Frontal cortex (tissue), 4 donors: Measurements from ENCODE around the gene TFPT. TPM values are rescaled to one million over a fixed set of nuclear protein-coding genes. Genes with fewer than 3 reads are reported as not detected.

Experiments used
- DNase-seq, 2 donors: peaks; one replicate each; pipeline ENCODE4 v3.0.0; 2012; ENCODE audit warnings: low spot score in 2 of 2
- FAIRE-seq: peaks from 2 replicates; lab custom pipeline; 2012; peaks lifted over from hg19 to GRCh38; lab: Jason Lieb, UNC
- total RNA-seq: library from RNA; depleted of rRNA; stranded (reverse); fragments of >200 nt; gene quantifications from one replicate; pipeline ENCODE4 v1.2.3, GENCODE V29; 2014
- donor health status: control.
- donor health status: control.
- donor health status: control.

Gene TFPT
- total RNA-seq, 1 donor from 2014 or later: 6.5 TPM

GRCh38 chr19:54151362-54152035 is 36.0 kb upstream of the TFPT start:
- DNase-seq (no peak), FAIRE-seq (no peak)

- FAIRE-seq: no peak
These were observed 33.8 kb upstream of the TFPT start for GRCh38 chr19:54149021-54149812.

DNA sequence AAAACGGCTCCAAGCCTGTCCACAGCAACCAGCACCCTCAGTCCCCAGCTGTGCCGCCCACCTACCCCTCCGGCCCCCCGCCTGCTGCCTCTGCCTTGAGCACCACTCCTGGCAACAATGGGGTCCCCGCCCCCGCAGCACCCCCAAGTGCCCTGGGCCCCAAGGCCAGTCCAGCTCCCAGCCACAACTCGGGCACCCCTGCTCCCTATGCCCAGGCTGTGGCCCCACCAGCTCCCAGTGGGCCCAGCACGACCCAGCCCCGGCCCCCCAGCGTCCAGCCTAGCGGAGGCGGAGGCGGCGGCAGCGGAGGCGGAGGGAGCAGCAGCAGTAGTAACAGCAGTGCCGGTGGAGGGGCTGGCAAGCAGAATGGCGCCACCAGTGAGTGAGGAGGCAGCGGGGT is 32.7 kb upstream of the TFPT start:
- no peak for FAIRE-seq

More at GRCh38 chr19:54149021-54149812, 33.8 kb upstream of the TFPT start:
- DNase-seq: no peak

GRCh38 chr19:54147676-54148075 is 32.2 kb upstream of the TFPT start:
- FAIRE-seq (no peak), DNase-seq (no peak)

More for the DNA sequence above, 32.7 kb upstream of the TFPT start:
- DNase-seq: no peak

- FAIRE-seq (no peak), DNase-seq (no peak)
These were observed 30.2 kb upstream of the TFPT start for GRCh38 chr19:54145541-54146158.

GRCh38 chr19:54142166-54142780 is 26.8 kb upstream of the TFPT start:
- DNase-seq (no peak), FAIRE-seq (no peak)

DNA sequence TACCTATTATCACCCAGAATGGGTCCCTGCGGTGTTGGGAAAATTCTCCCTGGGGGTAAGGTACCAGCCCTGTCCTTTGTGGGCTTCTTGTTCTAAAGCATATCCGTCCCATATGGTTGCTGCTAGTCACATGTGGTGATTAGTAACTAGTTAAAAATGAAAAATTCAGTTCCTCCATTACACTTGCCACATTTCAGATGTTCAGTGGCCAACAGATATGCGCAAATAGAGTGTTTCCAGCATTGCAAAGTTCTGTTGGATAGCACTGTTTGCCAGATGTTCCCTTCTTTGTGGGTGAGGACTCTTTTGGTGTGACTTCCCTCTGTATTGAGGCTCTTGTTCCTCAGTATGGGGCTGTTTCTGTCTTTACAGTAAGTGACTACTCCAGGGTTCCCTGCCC is 25.9 kb upstream of the TFPT start:
- FAIRE-seq (no peak), DNase-seq (no peak)

DNA sequence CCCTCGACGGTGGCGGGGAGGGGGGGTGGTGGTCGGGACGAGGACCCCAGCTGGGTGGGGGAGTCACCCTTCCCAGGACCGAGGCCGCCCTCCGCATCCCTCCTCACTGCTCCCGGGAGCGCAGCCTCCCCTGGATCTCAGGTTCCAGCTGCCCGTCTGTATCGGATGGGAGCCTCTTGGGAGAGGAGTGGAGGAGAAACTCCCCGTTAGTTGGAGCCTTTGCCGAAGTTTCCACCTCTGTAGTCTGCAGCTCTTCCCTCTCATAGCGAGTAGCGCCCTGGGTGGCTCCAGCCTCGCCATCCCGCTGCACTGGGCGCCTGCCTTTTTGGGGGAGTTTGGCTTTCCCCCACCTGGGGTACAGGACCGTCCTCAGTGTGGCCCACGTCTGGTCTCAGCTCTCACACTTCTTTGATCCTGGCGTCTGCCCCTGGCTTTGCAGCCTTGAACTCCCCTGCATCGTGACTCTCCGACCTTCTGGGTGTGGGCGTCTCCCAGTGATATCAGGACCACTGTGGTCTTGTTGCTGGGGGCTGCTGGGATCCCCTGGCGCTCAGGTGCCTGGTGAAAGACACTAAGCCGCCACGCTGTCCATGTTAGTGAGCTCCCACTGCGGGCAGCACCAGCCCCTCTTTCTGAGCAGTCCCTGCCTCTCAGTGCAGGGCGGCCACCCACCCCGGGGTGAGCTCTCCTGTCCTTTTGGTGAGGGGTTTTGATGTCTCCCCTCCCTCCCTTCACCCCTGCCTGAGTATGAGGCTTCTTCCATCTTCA is 23.2 kb upstream of the TFPT start:
- DNase-seq: no peak

GRCh38 chr19:54137699-54138488 is 22.4 kb upstream of the TFPT start, which contains the start of gene CNOT3:
TSS of gene CNOT3 (plus strand) at chr19:54137762. CDS start at chr19:54142979, 5,217 bp downstream.
- FAIRE-seq: no peak
- no peak for DNase-seq

More for the DNA sequence above, 23.2 kb upstream of the TFPT start:
- FAIRE-seq: no peak

DNA sequence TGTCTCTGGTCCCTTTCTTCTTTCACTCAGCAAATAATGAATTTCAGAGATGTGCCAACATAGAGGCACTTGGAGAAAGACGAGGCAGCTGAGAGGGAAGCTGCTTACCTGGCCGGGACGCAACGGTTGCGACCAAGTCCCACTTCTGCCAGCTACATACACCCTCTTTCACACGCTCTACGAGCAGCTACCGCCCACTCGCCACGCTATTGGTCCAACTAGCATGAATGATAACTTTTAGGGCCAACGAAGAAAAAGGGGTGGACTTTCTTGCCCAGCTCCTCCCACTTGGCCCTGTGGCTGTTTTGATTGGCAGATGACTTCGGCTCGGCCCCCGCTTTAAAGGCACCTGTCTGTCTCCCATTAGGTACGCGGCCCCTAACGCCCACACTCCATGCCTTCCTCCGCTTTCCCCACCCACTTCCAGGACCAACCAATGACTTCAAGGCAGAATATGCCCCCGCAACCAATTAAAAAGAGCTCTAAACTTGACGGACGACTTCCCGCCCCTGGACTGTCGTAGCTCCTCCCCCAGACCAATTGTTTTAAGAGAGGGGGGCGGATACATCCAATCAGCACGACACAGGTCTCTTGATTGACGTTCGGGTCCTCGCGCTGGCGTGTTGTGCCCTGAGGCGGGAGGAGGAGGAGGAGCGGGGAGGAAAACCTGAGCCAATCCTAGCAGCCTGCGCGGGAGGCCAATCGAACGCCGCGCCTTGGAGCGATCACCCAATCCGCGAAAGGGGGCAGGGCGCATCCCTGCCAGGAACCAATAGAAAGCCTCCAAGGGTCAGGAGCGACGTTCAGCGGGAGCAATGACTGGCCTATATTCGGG is 21.6 kb upstream of the TFPT start:
- FAIRE-seq: peak; percentile 100
- DNase-seq: peak; percentile 100

DNA sequence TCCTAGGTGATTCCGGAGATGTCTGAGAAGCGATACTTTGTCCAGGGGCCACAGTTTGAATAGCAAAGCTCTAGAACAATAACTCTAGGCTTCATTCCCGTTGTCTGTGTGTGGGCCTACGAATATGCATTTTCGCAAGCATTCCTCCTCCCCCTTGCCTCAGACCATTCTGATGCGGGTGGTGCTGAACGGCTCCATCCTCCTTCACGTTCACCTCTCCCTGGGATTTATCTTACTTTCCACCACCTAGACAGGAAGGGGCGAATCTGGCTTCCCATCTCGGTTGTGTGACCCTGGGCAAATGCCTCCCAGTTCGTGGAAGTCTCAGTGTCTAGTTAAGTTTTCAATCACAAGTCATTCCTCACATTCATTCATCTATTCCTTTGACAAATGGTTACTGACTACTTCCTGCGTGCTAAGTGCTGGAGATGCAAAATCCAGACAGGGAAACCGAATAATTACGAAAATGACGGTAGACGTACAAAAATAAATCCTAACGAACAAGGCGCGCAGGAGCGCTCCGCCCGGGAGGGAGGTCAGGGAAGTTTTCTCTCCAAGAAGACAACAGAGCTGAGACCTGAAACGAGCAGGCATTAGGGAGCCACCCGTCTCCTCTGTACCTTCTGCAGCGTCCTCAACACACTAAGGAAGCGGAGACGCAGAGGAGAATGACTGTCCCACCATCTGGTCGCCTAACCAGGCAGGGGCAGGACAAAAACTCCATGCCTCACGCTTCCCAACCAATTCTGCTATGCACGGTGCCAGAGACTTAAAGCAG is 20.8 kb upstream of the TFPT start:
- DNase-seq (no peak), FAIRE-seq (no peak)

DNA sequence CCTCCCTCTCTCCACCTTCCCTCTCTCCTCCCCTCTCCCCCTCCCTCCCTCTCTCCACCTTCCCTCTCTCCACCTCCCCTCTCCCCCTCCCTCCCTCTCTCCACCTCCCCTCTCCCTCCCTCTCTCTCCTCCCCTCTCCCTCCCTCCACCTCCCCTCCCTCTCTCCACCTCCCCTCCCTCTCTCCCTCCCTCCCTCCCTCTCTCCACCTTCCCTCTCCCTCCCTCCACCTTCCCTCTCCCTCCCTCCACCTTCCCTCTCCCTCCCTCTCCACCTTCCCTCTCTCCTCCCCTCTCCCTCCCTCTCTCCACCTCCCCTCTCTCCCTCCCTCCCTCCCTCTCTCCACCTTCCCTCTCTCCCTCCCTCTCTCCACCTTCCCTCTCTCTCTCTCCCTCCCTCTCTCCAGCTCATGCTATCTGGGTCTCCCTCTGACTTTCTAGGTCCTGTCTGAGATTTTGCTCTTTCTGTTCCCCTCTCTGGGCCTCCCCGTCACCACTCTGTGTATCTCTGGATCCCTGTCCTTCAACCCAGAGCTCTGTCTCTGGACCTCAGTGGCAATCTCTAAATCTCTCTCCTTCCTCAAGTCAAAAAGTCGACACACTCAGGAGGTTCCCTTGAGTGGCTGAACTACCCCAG is 18.6 kb upstream of the TFPT start:
- no peak for FAIRE-seq
- DNase-seq: no peak

GRCh38 chr19:54133312-54133956 is 18.0 kb upstream of the TFPT start:
- DNase-seq (no peak), FAIRE-seq (no peak)

GRCh38 chr19:54129617-54129996 is 14.2 kb upstream of the TFPT start:
- FAIRE-seq (no peak), DNase-seq (no peak)

GRCh38 chr19:54128796-54129616 is 13.5 kb upstream of the TFPT start:
- DNase-seq (no peak), FAIRE-seq (no peak)

DNA sequence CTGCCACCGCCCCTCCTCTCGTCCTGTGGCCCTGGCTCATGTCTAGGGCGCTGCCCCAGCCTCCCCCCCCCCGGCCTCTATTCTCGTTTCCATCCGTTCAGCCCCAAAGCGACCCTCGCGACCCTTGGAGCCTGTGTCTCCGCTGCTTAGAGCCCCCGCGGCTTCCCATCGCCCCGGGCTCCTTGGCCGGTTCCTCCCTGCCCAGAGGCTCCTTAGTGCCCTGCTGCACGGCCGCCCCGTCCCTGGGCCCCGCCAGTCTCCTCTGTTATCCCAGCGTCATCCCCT is 12.9 kb upstream of the TFPT start:
- FAIRE-seq: no peak
- DNase-seq: no peak
